ENCODE results near the gene PPP1R15B.

Gene PPP1R15B

DNA sequence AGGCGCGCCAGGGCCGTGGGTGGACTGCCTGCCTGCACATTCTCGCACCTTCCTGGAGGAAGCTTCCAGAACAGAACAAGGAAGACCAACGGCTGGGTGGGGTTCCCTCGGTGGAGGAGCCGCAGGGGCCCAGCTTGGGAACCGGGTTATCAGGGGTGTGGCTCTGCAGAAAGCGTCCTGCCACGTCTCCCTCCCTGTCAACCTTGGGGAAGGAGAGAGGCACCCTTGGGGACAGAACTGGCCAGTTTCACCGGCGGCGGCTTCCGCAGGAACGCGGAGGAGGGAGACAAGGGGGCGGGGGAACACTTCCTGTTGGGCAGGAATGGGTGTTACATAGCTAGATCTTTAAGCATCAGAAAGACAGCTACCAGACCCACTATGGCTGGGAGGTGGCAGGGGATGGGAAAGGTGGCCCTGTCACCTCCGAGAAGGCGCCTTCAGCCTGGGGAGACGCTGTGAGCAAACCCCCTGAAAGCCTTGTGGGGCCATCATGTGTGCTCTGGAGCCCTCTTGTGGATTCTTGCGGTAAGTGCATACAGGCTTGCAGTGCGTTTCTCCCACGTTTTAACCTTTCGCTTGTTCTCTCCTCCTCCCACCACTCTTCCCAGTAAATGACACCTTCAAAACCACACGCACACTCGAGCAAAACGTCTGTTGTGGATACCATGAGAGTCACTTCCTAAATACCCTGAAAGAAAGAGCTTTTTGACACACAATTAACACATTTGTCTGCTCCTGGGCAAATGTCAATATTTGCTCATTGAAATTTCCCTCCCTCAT, 48.1 kb downstream of the PPP1R15B start:
- DNase-seq = peak; percentile 91

DNA sequence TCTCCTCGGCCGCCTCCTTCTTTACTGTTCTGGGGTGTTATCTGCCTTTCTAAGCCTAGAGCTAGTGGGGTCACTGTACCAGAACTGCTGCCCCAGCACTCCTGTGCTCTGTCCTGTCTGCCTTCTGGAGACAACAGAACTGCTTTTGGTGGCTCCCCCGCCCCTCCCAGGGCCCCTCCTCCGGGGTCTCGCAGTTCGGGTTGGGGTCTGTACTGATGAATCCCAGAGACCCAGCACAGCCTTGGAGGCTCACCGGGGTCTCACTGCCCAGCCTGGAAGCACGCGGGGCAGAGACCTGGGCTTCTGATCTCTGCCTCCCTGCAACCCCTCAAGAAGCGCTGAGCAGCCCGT, 48.7 kb downstream of the PPP1R15B start:
- DNase-seq = no peak

DNA sequence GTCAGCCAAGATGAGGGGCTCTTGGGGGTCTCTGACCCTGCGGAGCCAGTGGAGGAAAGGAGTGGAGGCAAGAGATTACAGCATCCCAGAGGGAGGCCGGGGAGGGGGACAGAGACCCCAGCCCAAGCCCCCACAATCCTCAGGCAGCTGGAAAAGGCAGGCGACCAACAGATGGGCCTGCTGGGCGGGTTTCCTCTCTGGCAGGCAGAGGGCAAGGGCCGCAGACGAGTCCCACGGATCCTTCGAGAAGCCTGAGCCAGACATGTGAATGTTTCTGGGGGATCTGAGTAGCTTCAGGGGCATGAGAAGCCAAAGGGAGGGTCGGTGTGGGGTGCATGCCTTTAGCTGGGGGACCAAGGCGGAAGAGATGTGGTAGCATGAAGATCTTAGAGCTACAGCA, 49.8 kb downstream of the PPP1R15B start:
- DNase-seq = no peak

DNA sequence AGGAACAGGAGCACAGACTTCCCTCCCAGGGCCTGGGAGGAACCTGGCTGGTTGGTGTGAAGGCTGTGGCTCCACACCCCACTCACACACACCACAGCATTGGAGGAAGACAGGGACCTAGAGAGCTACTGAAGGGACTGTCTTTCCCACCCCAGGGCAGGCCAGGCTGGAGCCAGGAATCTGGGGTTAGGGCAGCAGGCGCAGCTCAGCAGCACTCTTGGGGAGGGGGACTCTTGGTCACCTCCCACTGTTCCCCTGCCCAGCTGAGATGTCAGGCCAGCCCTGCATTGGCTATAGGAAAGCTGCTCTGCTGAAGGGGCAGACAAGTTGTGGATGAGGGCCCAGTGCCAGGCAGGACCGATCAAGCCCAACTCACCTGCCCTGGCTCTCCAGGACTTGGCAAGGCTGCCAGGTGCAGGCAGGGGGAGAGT, 50.3 kb downstream of the PPP1R15B start:
- no peak for DNase-seq

DNA sequence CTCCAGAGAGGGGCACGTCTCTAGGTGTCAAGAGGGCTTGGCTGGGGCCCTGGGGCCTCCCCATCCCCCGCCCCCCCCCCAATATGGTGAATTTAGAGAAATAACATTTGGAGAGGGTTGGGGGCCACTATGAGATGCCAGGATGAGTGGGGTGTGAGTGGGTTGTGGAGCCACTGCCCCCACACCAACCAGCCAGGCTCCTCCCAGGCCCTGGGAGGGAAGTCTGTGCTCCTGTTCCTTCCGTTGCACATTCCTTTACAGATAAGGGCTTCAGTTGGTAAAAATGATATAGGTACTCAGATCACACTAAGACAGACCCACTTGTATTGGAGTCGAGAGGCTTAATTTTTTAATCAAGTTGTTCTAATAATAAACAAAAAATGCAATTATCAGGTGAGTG, 51.3 kb downstream of the PPP1R15B start:
- no peak for DNase-seq

DNA sequence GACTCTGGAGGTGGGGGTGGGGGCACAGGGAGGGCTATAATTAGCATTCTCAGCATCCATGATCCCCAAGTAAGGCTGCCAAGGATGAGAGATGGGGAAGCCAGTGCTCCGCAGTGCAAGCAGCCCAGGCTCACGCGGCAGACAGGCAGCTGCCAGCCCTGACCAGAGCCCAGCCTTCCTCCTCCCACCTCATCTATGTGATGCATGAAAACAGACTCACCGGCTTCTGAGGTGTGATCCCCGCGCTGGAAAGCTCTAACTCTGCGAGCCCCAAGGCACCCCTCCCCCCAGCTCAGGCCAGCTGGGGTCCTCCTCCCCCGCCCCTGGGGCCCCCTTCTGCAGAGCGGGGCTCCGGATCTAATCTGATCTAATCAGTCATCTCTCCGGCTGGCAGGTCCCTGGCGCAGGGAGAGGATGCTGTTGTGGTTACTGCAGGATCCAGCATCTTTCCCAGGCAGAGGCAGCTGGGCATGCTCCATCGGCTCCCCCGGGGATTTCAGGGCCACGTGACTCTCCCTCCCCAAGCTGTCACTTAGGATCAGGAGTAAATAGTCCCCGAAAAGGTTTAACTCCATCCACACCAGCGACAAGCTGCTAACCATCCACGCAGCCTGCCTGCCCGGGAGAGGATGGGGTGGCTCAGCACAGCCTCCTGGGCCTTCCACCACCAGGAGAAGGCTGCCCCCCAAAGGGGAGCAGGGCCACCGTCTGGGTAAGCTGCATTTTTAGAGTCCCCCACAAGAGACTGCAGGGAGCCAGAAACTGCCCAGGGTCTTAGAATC, 52.0 kb downstream of the PPP1R15B start, which contains the start of gene PLEKHA6:
PLEKHA6 (minus strand) TSS at position 456 of the 782 bp plus-strand sequence. CDS start 86,202 bp downstream, outside the sequence.
- peak; percentile 57 for DNase-seq

DNA sequence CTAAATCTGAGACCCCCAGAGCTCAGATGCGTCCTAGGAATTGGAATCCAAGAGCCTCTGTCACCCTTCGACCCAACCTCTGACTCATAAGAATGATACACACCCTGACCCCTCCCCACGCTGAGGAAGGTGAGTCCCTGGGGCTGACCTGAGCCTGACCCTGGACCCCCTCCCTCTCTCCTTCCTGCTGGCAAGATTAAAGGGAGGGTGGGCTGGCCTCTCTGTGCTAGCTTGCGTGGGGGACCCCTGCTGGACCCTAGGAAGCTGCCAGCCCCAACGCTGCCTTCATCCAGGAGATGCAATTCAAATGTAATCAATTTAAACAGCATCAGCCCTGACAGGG, 52.5 kb downstream of the PPP1R15B start:
- no peak for DNase-seq

DNA sequence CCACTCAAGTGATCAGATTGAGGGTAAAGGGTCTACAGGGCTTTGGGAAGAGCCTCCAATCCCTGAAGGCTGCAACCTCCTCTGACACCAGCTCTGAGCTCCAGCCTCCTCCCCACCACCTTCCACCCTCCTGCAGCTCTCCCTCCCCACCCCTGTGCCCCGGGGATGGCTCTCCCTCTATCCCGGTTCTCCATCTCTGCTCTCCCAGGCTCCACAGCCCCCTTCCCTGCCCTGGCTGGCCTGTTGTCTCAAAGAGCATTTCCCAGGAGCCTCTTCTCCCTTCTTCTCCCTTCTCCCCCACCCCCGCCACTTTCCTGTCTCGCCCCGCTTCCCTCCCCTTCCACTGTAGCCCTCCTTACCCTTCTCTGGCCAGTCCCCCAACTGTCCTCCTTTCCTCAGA, 53.0 kb downstream of the PPP1R15B start:
- no peak for DNase-seq

DNA sequence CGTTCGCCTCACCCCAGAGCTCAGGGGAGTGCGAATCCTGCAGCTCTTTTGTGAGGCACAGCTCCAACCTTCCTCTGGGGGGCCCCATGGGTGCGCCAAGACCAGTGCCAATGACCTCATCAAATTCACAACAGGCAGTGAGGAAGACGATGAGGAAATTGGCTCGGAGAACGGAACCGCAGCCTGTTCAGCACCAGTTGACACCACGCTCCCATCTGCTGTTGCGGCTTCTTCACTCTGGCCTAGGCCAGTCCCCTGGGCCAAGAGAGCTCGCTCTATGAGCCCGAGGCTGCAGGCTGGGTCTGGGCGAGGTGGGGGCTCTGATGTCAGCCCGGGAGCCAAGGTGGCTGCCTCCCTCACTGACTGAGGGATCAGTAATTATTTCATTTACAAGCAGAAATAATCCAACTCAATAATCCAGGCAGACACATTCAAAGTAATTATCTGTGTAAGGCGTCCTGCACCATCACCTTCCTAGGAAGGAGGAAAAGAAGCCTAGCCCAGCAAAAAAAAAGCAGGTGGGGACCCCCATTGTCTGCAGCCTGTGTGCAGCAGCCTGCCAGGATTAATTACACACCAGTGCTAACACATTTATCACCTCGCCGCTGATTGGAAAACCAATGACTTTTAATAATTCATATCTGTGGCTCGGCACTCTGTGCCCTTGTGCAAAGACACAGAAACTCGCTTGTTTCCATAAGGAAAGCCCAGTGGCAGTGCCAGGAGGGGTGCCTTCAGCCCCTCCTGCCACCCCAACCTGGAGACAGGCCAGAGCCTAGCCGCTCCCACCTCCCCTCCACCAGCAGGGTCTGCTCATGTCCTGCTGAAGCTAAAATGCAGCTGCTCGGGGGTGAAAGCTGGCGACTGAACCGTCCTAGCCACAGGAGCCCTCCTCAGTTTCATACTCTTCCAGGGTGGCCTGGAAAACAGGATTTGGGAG, 53.8 kb downstream of the PPP1R15B start:
- DNase-seq = peak; percentile 52

DNA sequence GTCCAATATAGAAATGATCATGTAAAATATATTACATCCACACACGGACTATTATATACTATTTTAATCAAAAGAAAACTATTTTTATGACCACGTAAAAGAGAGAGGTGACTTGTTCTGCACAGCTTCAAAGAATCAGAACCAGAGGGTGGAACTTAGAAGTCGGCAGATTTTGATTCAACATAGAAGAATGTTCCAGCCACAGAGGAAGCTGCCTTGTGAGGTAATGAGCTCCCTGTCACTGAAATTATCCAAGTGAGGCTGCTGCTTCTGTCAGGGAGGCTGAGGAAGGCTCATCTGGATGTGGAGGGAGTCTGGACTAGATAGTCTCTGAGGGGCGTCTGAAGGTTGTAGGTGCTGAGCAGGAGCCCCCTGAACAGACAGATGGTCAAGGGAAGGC, 54.6 kb downstream of the PPP1R15B start:
- DNase-seq = no peak

DNA sequence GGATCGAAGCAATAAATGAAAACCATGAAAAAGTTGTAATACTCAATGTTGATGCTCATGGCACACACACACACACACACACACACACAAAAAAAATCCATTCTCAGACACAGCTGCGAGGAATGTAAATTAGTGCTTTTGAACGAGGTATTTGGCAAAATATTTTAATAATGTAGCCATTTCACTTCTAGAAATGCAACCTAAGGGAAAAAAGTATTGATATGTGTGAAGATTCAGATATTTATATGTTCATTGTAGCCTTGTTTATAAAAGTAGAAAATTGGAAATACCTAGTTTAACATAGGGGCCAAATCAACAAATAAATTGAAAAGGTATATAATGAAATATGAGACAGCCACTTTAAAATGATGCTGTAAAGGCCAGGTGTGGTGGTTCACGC, 55.7 kb downstream of the PPP1R15B start:
- no peak for DNase-seq

DNA sequence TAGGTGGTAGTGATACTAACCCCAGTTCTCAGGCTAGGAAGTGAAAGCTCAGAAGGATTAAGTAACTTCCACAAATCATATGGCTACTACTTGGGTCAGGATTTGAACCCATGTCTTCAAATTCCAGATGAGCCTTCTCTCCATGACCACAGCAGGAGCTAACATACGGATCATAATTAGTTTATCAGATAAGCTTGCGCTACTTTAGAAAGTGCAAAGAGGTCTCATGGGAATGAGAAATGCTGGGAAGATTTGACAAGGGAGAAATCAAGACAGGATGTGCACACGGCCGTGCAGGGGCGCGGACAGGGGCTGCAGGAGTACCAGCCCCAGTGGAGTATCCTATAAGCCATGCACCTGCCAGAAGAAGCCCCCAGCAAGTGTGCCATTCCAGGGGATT, 57.0 kb downstream of the PPP1R15B start:
- DNase-seq = no peak
